Keratinocyte (primary cell): Measurements from ENCODE around the gene DNMBP. TPM values are rescaled to one million over a fixed set of nuclear protein-coding genes. Genes with fewer than 3 reads are reported as not detected.

Experiments
- DNase-seq: peaks from one replicate; pipeline ENCODE4 v3.0.0-alpha.2; 2011; ENCODE audit warnings: low read depth, missing footprints, low spot score
- FAIRE-seq: peaks from 2 replicates; lab custom pipeline; 2011; peaks lifted over from hg19 to GRCh38; lab: Jason Lieb, UNC
- H2AFZ ChIP-seq: 2 replicates; pipeline ENCODE4 v1.6.0; 2012; ENCODE audit warnings: low read length, control low read depth, inconsistent platforms; ENCODE audit not compliant: control insufficient read depth
- H3K27ac ChIP-seq: 2 replicates; pipeline ENCODE4 v1.5.1; 2011; ENCODE audit warnings: low read length; ENCODE audit not compliant: control insufficient read depth, insufficient read depth
- H3K27me3 ChIP-seq: 3 replicates; pipeline ENCODE4 v1.6.0; 2011; ENCODE audit warnings: low read length; ENCODE audit not compliant: control insufficient read depth, insufficient read depth; ENCODE audit errors: extremely low read depth
- H3K36me3 ChIP-seq, 2 experiments: 2 replicates in 1 of 2; 3 replicates in 1 of 2; pipeline ENCODE4 v1.5.1; 2011; ENCODE audit warnings: low read length in 2 of 2, mild to moderate bottlenecking in 1 of 2; ENCODE audit not compliant: control insufficient read depth in 2 of 2, insufficient read depth in 2 of 2; ENCODE audit errors: extremely low read depth in 1 of 2
- H3K4me1 ChIP-seq: 3 replicates; pipeline ENCODE4 v1.5.1; 2011; ENCODE audit warnings: low read length; ENCODE audit not compliant: control insufficient read depth, insufficient read depth; ENCODE audit errors: extremely low read depth
- H3K4me2 ChIP-seq: 3 replicates; pipeline ENCODE4 v1.6.0; 2011; ENCODE audit warnings: low read depth, low read length; ENCODE audit not compliant: control insufficient read depth, insufficient read depth; ENCODE audit errors: extremely low read depth
- H3K4me3 ChIP-seq, 3 experiments: fragments of 200-600 bp in 1 of 3; sonication (generic) in 1 of 3; 2 replicates in 2 of 3; 3 replicates in 1 of 3; pipeline ENCODE4 v1.5.1; 2011 to 2016; ENCODE audit warnings: low read length in 3 of 3, mild to moderate bottlenecking in 3 of 3, control low read depth in 2 of 3, inconsistent platforms in 1 of 3, low read depth in 1 of 3, mixed read lengths in 1 of 3, mixed run types in 1 of 3, moderate library complexity in 1 of 3; ENCODE audit not compliant: control insufficient read depth in 2 of 3, insufficient read depth in 2 of 3; ENCODE audit errors: extremely low read depth in 1 of 3
- H3K79me2 ChIP-seq: 2 replicates; pipeline ENCODE4 v1.6.0; 2012; ENCODE audit warnings: low read length; ENCODE audit not compliant: control insufficient read depth, insufficient read depth
- H3K9ac ChIP-seq: 3 replicates; pipeline ENCODE4 v1.6.0; 2011; ENCODE audit warnings: low read length; ENCODE audit not compliant: control insufficient read depth, insufficient read depth; ENCODE audit errors: extremely low read depth
- H3K9me1 ChIP-seq: 3 replicates; pipeline ENCODE4 v1.6.0; 2011; ENCODE audit warnings: low read length; ENCODE audit not compliant: control insufficient read depth, insufficient read depth; ENCODE audit errors: extremely low read depth
- H3K9me3 ChIP-seq: 2 replicates; pipeline ENCODE4 v1.5.1; 2012; ENCODE audit warnings: low read depth, low read length; ENCODE audit not compliant: control insufficient read depth
- H4K20me1 ChIP-seq: 3 replicates; pipeline ENCODE4 v1.6.0; 2011; ENCODE audit warnings: low read length; ENCODE audit not compliant: control insufficient read depth, insufficient read depth; ENCODE audit errors: extremely low read depth
- CTCF ChIP-seq, 3 experiments: IDR thresholded peaks in 1 of 3; conservative IDR thresholded peaks in 1 of 3; optimal IDR thresholded peaks in 1 of 3; 2 replicates in 2 of 3; 3 replicates in 1 of 3; pipeline versions ENCODE3 to v1.5.1; 2011; ENCODE audit warnings: low read length in 3 of 3, mild to moderate bottlenecking in 3 of 3, moderate library complexity in 2 of 3, control low read depth in 1 of 3, inconsistent platforms in 1 of 3; ENCODE audit not compliant: insufficient read depth in 2 of 3; ENCODE audit errors: extremely low read depth in 1 of 3
- EZH2 ChIP-seq: IDR thresholded peaks from one replicate; pipeline ENCODE4 v1.6.1; 2012; ENCODE audit warnings: inconsistent platforms, mild to moderate bottlenecking, low read length, moderate library complexity
- dilution Hi-C: fragments of 300-500 bp; cut with MboI; formaldehyde crosslinking; loops from one replicate; pipeline ENCODE4 v1.7.0; 2020; ENCODE audit warnings: low sequenced_read_pairs; ENCODE audit not compliant: extremely low pct_ligation_motif_present
- polyA plus RNA-seq, 5 experiments: library from polyadenylated mRNA; depleted of rRNA in 3 of 5; stranded (reverse) in 3 of 5; stranded (forward) in 1 of 5; unstranded in 1 of 5; fragments of >200 nt; gene quantifications; 1 replicate in 1 of 5; 2 replicates in 3 of 5; 3 replicates in 1 of 5; pipeline versions ENCODE4 v1.2.1 to v1.2.3, GENCODE V29; 2011 to 2012; ENCODE audit warnings: missing spikeins in 2 of 5, low read depth in 1 of 5, low replicate concordance in 1 of 5

The DNMBP gene
- polyA plus RNA-seq, 1 donor (not counting 4 experiments of a cell fraction or from before 2014, with no cell fraction given) = 15.8 TPM

GRCh38 chr10:99845837-99846382 is 163.8 kb downstream of the DNMBP start:
- Histone ChIP-seq H3K27ac (no peak overlapping the region), H3K4me1 (peaks cover 5% of the 10 kb centered on the region)

GRCh38 chr10:99844433-99844955 is 165.3 kb downstream of the DNMBP start:
- dilution Hi-C loops = no loop called here
- Histone ChIP-seq H3K4me2 (no peak overlapping the region), H3K79me2 (no peaks in the 10 kb centered on the region), H3K9ac (no peak overlapping the region), H3K4me1 (peaks cover 5% of the 10 kb centered on the region), H3K27me3 (no peaks in the 10 kb centered on the region), H3K9me1 (no peaks in the 10 kb centered on the region), H4K20me1 (no peaks in the 10 kb centered on the region), H3K4me3 (no peak overlapping the region), H3K9me3 (no peaks in the 10 kb centered on the region), H3K36me3 (peaks cover 0 to 5% of the 10 kb centered on the region in 2 experiments), H3K27ac (no peak overlapping the region), H2AFZ (no peak overlapping the region)
- no peak for DNase-seq
- no peak for FAIRE-seq
- TF ChIP-seq EZH2 = no peak
- TF ChIP-seq CTCF (optimal IDR thresholded peaks at IDR 0.05 in 1 of 3, IDR thresholded peaks at IDR 0.05 in 1 of 3, conservative IDR thresholded peaks at IDR 0.05 in 1 of 3; ENCODE audit: extremely low read depth in 1 of 3, insufficient read depth in 2 of 3, low read length in 3 of 3) = no peak

More at GRCh38 chr10:99845837-99846382, 163.8 kb downstream of the DNMBP start:
- peak; percentile 72 to 92 (median 89) for TF ChIP-seq CTCF (optimal IDR thresholded peaks at IDR 0.05 in 1 of 3, IDR thresholded peaks at IDR 0.05 in 1 of 3, conservative IDR thresholded peaks at IDR 0.05 in 1 of 3; ENCODE audit: extremely low read depth in 1 of 3, insufficient read depth in 2 of 3, low read length in 3 of 3)
- no peak for TF ChIP-seq EZH2
- Histone ChIP-seq H4K20me1 (no peaks in the 10 kb centered on the region), H3K9ac (peak overlapping the region; percentile 41), H3K9me3 (no peaks in the 10 kb centered on the region), H2AFZ (peak overlapping the region; percentile 85), H3K27me3 (no peaks in the 10 kb centered on the region), H3K4me2 (peak overlapping the region; percentile 84), H3K36me3 (peaks cover 0 to 5% of the 10 kb centered on the region in 2 experiments), H3K4me3 (peak overlapping the region in 2 of 3 experiments; percentile 35 to 42), H3K79me2 (no peaks in the 10 kb centered on the region), H3K9me1 (no peaks in the 10 kb centered on the region)
- peak; percentile 89 for FAIRE-seq
- DNase-seq = peak; percentile 72
- dilution Hi-C loops = no loop called here
